ENCODE data around the gene VIM. TPM values are rescaled to one million over a fixed set of nuclear protein-coding genes. Genes with fewer than 3 reads are reported as not detected.
"Not testable (repeated sequence)": the region's sequence is repeated elsewhere in the genome, so short reads cannot be mapped to it uniquely, and the experiment has no call there.

VIM gene
- total and polyA plus RNA-seq, 7 donors: 112 to 1,636 (median 930) TPM

GRCh38 chr10:17263580-17263979, 35.5 kb downstream of the VIM start:
- intact Hi-C loops (cut with DNase I): no loop called here
- TF ChIP-seq EP300 (IDR thresholded peaks at IDR 0.05): no peak
- no peak for TF ChIP-seq POLR2A (IDR thresholded peaks at IDR 0.05)
- TF ChIP-seq POLR2AphosphoS5 (IDR thresholded peaks at IDR 0.05): no peak
- no peak for TF ChIP-seq CTCF (IDR thresholded peaks at IDR 0.05)
- no peak for DNase-seq
- 92 to 96% methylated on average over 8 of the region's 8 CpGs for WGBS, 2 donors
- Histone ChIP-seq H3K36me3 (no peaks in the 10 kb centered on the region), H3K9me3 (peaks cover 6 to 17% (median 13%) of the 10 kb centered on the region in 4 donors), H3K27ac (no peak overlapping the region), H3K4me3 (no peak overlapping the region), H3K27me3 (no peaks in the 10 kb centered on the region), H3K4me1 (no peaks in the 10 kb centered on the region)

- 63 to 78% methylated on average over 2 of the region's 2 CpGs for WGBS, 2 donors
- Histone ChIP-seq H3K9me3 (peaks cover 6 to 17% (median 13%) of the 10 kb centered on the region in 4 donors), H3K36me3 (no peaks in the 10 kb centered on the region), H3K4me1 (no peaks in the 10 kb centered on the region), H3K27ac (no peak overlapping the region), H3K4me3 (no peak overlapping the region), H3K27me3 (no peaks in the 10 kb centered on the region)
- no peak for TF ChIP-seq POLR2A (IDR thresholded peaks at IDR 0.05)
- TF ChIP-seq EP300 (IDR thresholded peaks at IDR 0.05): no peak
- no peak for TF ChIP-seq POLR2AphosphoS5 (IDR thresholded peaks at IDR 0.05)
- TF ChIP-seq CTCF (IDR thresholded peaks at IDR 0.05): no peak
- intact Hi-C loops (cut with DNase I): no loop called here
- no peak for DNase-seq
Measured at GRCh38 chr10:17265468-17265867, 37.4 kb downstream of the VIM start.

GRCh38 chr10:17266549-17266948, 38.5 kb downstream of the VIM start:
- H3K4me3 ChIP-seq; H3K4me1 ChIP-seq; intact Hi-C loops (cut with DNase I); H3K36me3 ChIP-seq; H3K27ac ChIP-seq; DNase-seq; H3K27me3 ChIP-seq: not testable (repeated sequence)
- 77 to 92% methylated on average over 6 of the region's 6 CpGs for WGBS, 2 donors
- peaks cover 6 to 16% (median 13%) of the 10 kb centered on the region in 4 donors for H3K9me3 ChIP-seq

- intact Hi-C loops (cut with DNase I): no loop called here
- no peaks in the 10 kb centered on the region for H3K36me3 ChIP-seq
- no peaks in the 10 kb centered on the region for H3K27me3 ChIP-seq
- no peak overlapping the region for H3K27ac ChIP-seq
- no peak for TF ChIP-seq CTCF (IDR thresholded peaks at IDR 0.05)
- TF ChIP-seq POLR2A (IDR thresholded peaks at IDR 0.05): no peak
- TF ChIP-seq EP300 (IDR thresholded peaks at IDR 0.05): no peak
- no peak for TF ChIP-seq POLR2AphosphoS5 (IDR thresholded peaks at IDR 0.05)
- no peaks in the 10 kb centered on the region for H3K4me1 ChIP-seq
- H3K4me3 ChIP-seq: no peak overlapping the region
- WGBS, 2 donors: 92 to 96% methylated on average over 12 of the region's 12 CpGs
- DNase-seq: no peak
- H3K9me3 ChIP-seq: peaks cover 0 to 3% (median 0%) of the 10 kb centered on the region in 4 donors
Measured at GRCh38 chr10:17272648-17273047, 44.6 kb downstream of the VIM start.

GRCh38 chr10:17273403-17273802, 45.4 kb downstream of the VIM start:
- no peak for DNase-seq
- WGBS, 2 donors: 77 to 80% methylated on average over 2 of the region's 2 CpGs
- intact Hi-C loops (cut with DNase I): no loop called here
- Histone ChIP-seq H3K4me1 (no peaks in the 10 kb centered on the region), H3K36me3 (no peaks in the 10 kb centered on the region), H3K4me3 (no peak overlapping the region), H3K9me3 (peaks cover 0 to 3% (median 0%) of the 10 kb centered on the region in 4 donors), H3K27ac (no peak overlapping the region), H3K27me3 (no peaks in the 10 kb centered on the region)
- TF ChIP-seq EP300 (IDR thresholded peaks at IDR 0.05) (no peak), POLR2AphosphoS5 (IDR thresholded peaks at IDR 0.05) (no peak), CTCF (IDR thresholded peaks at IDR 0.05) (no peak), POLR2A (IDR thresholded peaks at IDR 0.05) (no peak)

Measured in sigmoid colon (tissue), 7 donors.